ENCODE results near the gene C2orf69.

The C2orf69 gene

GRCh38 chr2:199973703-199974102, 62.6 kb downstream of the C2orf69 start:
- no peak for DNase-seq

GRCh38 chr2:199975273-199975895, 64.3 kb downstream of the C2orf69 start:
- no peak for DNase-seq
